IPS DF 4.7 (cell line): ENCODE measurements around the gene SLCO3A1.

Experiments used
- DNase-seq: peaks from one replicate; pipeline ENCODE4 v3.0.0-alpha.2; 2013; ENCODE audit warnings: low spot score; ENCODE audit errors: extremely low read depth

SLCO3A1 gene

GRCh38 chr15:92092289-92093105 lies 239.0 kb downstream of the SLCO3A1 start:
- no peak for DNase-seq

- DNase-seq = no peak
Observed at GRCh38 chr15:92095693-92096092, 242.2 kb downstream of the SLCO3A1 start.

- peak; percentile 76 for DNase-seq
Observed at GRCh38 chr15:92097474-92098178, 244.1 kb downstream of the SLCO3A1 start.

- no peak for DNase-seq
Observed at GRCh38 chr15:92098869-92099268, 245.4 kb downstream of the SLCO3A1 start.

- no peak for DNase-seq
Observed at GRCh38 chr15:92100301-92100700, 246.8 kb downstream of the SLCO3A1 start.

- no peak for DNase-seq
Observed at GRCh38 chr15:92100751-92101150, 247.2 kb downstream of the SLCO3A1 start.

- DNase-seq = no peak
Observed at GRCh38 chr15:92101708-92102394, 248.3 kb downstream of the SLCO3A1 start.

- DNase-seq = no peak
Observed at GRCh38 chr15:92102395-92102755, 248.9 kb downstream of the SLCO3A1 start.

- DNase-seq = no peak
Observed at GRCh38 chr15:92104072-92104471, 250.6 kb downstream of the SLCO3A1 start.

- no peak for DNase-seq
Observed at GRCh38 chr15:92105611-92106010, 252.1 kb downstream of the SLCO3A1 start.

- no peak for DNase-seq
Observed at GRCh38 chr15:92107510-92107909, 254.0 kb downstream of the SLCO3A1 start.

- no peak for DNase-seq
Observed at GRCh38 chr15:92109191-92109873, 255.8 kb downstream of the SLCO3A1 start.

- DNase-seq = no peak
Observed at GRCh38 chr15:92111291-92111690, 257.8 kb downstream of the SLCO3A1 start.

GRCh38 chr15:92111751-92112150 lies 258.2 kb downstream of the SLCO3A1 start:
- DNase-seq = no peak

- DNase-seq = no peak
Observed at GRCh38 chr15:92112180-92112579, 258.7 kb downstream of the SLCO3A1 start.

GRCh38 chr15:92112711-92113110 lies 259.2 kb downstream of the SLCO3A1 start:
- no peak for DNase-seq

GRCh38 chr15:92113832-92114231 lies 260.3 kb downstream of the SLCO3A1 start:
- DNase-seq = no peak

- no peak for DNase-seq
Observed at GRCh38 chr15:92115834-92116233, 262.3 kb downstream of the SLCO3A1 start.

GRCh38 chr15:92116330-92116729 lies 262.8 kb downstream of the SLCO3A1 start:
- DNase-seq = no peak

GRCh38 chr15:92117261-92117731 lies 263.8 kb downstream of the SLCO3A1 start:
- DNase-seq = no peak

- no peak for DNase-seq
Observed at GRCh38 chr15:92118162-92118935, 264.8 kb downstream of the SLCO3A1 start.
